GM12891 (cell line): ENCODE measurements around the gene SHQ1.

Experiments
- POLR2A ChIP-seq: IDR thresholded peaks from 2 replicates; pipeline ENCODE4 v1.6.1; 2011; ENCODE audit warnings: low read depth, low read length, control low read depth
- POLR2AphosphoS5 ChIP-seq: IDR thresholded peaks from 2 replicates; pipeline ENCODE4 v1.6.1; 2011; ENCODE audit warnings: low read depth, low read length, control low read depth
- TAF1 ChIP-seq: IDR thresholded peaks from 2 replicates; pipeline ENCODE4 v1.6.1; 2011; ENCODE audit warnings: low read depth, low read length, control low read depth

DNA sequence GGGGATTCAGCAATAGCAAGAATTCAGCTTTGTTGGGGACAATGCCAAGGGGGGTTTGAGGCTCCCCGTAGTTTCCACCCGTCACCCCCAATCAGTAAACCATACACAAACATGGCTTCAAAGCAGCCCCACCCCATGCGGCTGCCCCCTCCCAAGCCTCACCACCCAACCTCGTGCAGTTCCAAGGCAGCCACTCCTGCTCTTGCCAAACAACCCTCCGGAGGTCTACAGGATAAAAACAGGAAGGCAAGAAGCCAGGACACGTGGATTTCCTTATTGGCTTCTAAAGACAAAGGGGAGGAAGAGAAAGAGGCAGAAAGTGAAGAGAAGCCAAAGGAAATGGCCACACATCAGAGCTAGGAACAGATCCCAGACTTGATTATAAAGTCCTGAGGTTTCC is 121.1 kb downstream of the SHQ1 start:
- no peak for TF ChIP-seq TAF1
- TF ChIP-seq POLR2AphosphoS5, result no peak
- TF ChIP-seq POLR2A, result no peak
